ENCODE measurements around the gene SH3GLB1. TPM values are rescaled to one million over a fixed set of nuclear protein-coding genes. Genes with fewer than 3 reads are reported as not detected.

Gene SH3GLB1
- total and polyA plus RNA-seq, 2 of the 4 experiments (the other 2 are of a cell fraction), result 22.2 to 36.5 TPM

- DNase-seq (no peak), ATAC-seq (ENCODE audit: low read depth) (no peak)
- in situ Hi-C loops (cut with MboI; ENCODE audit: low sequenced_read_pairs), result no loop called here
- CTCF ChIA-PET, result no interaction called here
- Histone ChIP-seq H3K18ac (ENCODE audit: low read depth, low read length) (no peak overlapping the region), H2BK15ac (ENCODE audit: low read depth, low read length) (no peak overlapping the region), H4K8ac (ENCODE audit: low read depth in 2 of 2, low read length in 2 of 2) (no peak overlapping the region), H3K4me2 (ENCODE audit: low read depth, low read length) (no peak overlapping the region), H2AK5ac (ENCODE audit: low read depth, low read length) (no peak overlapping the region), H2BK5ac (ENCODE audit: low read depth, low read length, poor library complexity, severe bottlenecking) (no peak overlapping the region), H3K9ac (ENCODE audit: low read depth, low read length) (no peak overlapping the region), H3K9me1 (ENCODE audit: insufficient read depth, low read length) (no peaks in the 10 kb centered on the region), H4K5ac (ENCODE audit: low read depth, low read length) (no peak overlapping the region), H2AFZ (replicated peaks; ENCODE audit: low read length, poor library complexity) (no peak overlapping the region), H3K27me3 (ENCODE audit: control insufficient read depth, insufficient read depth, low read length) (peaks cover 3% of the 10 kb centered on the region; the same call in 1 of the 2 replicates), H3K4me3 (ENCODE audit: insufficient read depth, low read depth, low read length) (no peak overlapping the region), H3K36me3 (ENCODE audit: control insufficient read depth, insufficient read depth, low read length) (no peaks in the 10 kb centered on the region), H3K56ac (ENCODE audit: extremely low read depth, insufficient read depth, low read length) (no peak overlapping the region), H4K91ac (ENCODE audit: insufficient read depth, low read depth, low read length) (no peak overlapping the region), H4K20me1 (ENCODE audit: insufficient read depth, low read length) (no peaks in the 10 kb centered on the region), H3K23ac (ENCODE audit: low read depth, low read length) (no peak overlapping the region), H3K79me1 (ENCODE audit: low read depth in 1 of 2, low read length in 2 of 2) (no peaks in the 10 kb centered on the region), H3K4ac (ENCODE audit: low read depth, low read length) (no peak overlapping the region), H3K14ac (replicated peaks; ENCODE audit: low read depth, low read length) (no peak overlapping the region), H2BK20ac (ENCODE audit: low read depth, low read length) (no peak overlapping the region), H2AK9ac (replicated peaks; ENCODE audit: low read depth, low read length, poor library complexity) (no peak overlapping the region), H3K27ac (ENCODE audit: insufficient read depth, low read length) (no peak overlapping the region), H3K4me1 (ENCODE audit: control insufficient read depth, insufficient read depth, low read length) (no peaks in the 10 kb centered on the region), H3K9me3 (ENCODE audit: control insufficient read depth, insufficient read depth, low read length) (no peaks in the 10 kb centered on the region), H2BK120ac (ENCODE audit: low read depth, low read length) (no peak overlapping the region)
- TF ChIP-seq, protein P1, sequence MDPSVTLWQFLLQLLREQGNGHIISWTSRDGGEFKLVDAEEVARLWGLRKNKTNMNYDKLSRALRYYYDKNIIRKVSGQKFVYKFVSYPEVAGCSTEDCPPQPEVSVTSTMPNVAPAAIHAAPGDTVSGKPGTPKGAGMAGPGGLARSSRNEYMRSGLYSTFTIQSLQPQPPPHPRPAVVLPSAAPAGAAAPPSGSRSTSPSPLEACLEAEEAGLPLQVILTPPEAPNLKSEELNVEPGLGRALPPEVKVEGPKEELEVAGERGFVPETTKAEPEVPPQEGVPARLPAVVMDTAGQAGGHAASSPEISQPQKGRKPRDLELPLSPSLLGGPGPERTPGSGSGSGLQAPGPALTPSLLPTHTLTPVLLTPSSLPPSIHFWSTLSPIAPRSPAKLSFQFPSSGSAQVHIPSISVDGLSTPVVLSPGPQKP (IDR thresholded peaks at IDR 0.05; ENCODE audit: borderline replicate concordance, low read depth, low read length), result no peak
- TF ChIP-seq SMC3 (IDR thresholded peaks at IDR 0.05; ENCODE audit: low read depth, low read length), result no peak
- no peak for TF ChIP-seq RFX5 (IDR thresholded peaks at IDR 0.05; ENCODE audit: low read depth, low read length)
- no peak for TF ChIP-seq MAZ (IDR thresholded peaks at IDR 0.05; ENCODE audit: borderline replicate concordance, low read depth, low read length)
- TF ChIP-seq RAD21 (IDR thresholded peaks at IDR 0.05; ENCODE audit: low read length), result no peak
- dilution Hi-C loops (cut with HindIII; ENCODE audit: low sequenced_read_pairs, unreplicated experiment), result no loop called here
- POLR2A ChIA-PET (ENCODE audit: unreplicated experiment), result no interaction called here
- intact Hi-C loops (cut with micrococcal nuclease), result no loop called here
- BruUV-seq (replicated peaks), result no TSS peak
These were observed 51.7 kb downstream of the SH3GLB1 start for GRCh38 chr1:86756062-86756406.
